Measurements from ENCODE around the gene BNC2. TPM values are rescaled to one million over a fixed set of nuclear protein-coding genes. Genes with fewer than 3 reads are reported as not detected.

Gene BNC2
- total RNA-seq, 1 donor from 2014 or later: 2.4 TPM

- Histone ChIP-seq H3F3A (ENCODE audit: low read depth) (peaks cover 15% of the 10 kb centered on the region), H3K9ac (no peak overlapping the region), H3K79me2 (ENCODE audit: low read depth) (no peaks in the 10 kb centered on the region), H3K4me3 (peak overlapping the region; percentile 24), H3K27me3 (no peaks in the 10 kb centered on the region), H3K27ac (no peak overlapping the region), H3K9me3 (ENCODE audit: low read depth) (no peaks in the 10 kb centered on the region), H4K20me1 (ENCODE audit: low read depth) (no peaks in the 10 kb centered on the region), H3K4me2 (peak overlapping the region; percentile 73), H2AFZ (replicated peaks) (peak overlapping the region; percentile 90), H3K36me3 (no peaks in the 10 kb centered on the region), H3K4me1 (peaks cover 56% of the 10 kb centered on the region)
- DNase-seq (ENCODE audit: low spot score): peak; percentile 63
- peaks cover 49% of the 10 kb centered on the region for H3K4me1 Mint-ChIP-seq
- no peak for TF ChIP-seq EZH2phosphoT487 (IDR thresholded peaks at IDR 0.05)
- no peak for TF ChIP-seq CTCF (IDR thresholded peaks at IDR 0.05)
- TF ChIP-seq EZH2 (IDR thresholded peaks at IDR 0.05): no peak
- H3K9me3 Mint-ChIP-seq: no peaks in the 10 kb centered on the region
- no peaks in the 10 kb centered on the region for H3K27me3 Mint-ChIP-seq (ENCODE audit: insufficient read depth, low read depth)
- H3K36me3 Mint-ChIP-seq: no peaks in the 10 kb centered on the region
- peak overlapping the region; percentile 69 for H3K4me3 Mint-ChIP-seq
- H3K27ac Mint-ChIP-seq: peak overlapping the region; percentile 89
Measured at GRCh38 chr9:16626577-16627130, 243.8 kb downstream of the BNC2 start.

GRCh38 chr9:16625811-16626210 is 244.7 kb downstream of the BNC2 start:
- no peaks in the 10 kb centered on the region for H3K9me3 Mint-ChIP-seq
- no peak for TF ChIP-seq CTCF (IDR thresholded peaks at IDR 0.05)
- TF ChIP-seq EZH2 (IDR thresholded peaks at IDR 0.05): no peak
- no peak for TF ChIP-seq EZH2phosphoT487 (IDR thresholded peaks at IDR 0.05)

GRCh38 chr9:16625161-16625631 is 245.3 kb downstream of the BNC2 start:
- no peak overlapping the region for H3K27ac Mint-ChIP-seq
- H3K27me3 Mint-ChIP-seq (ENCODE audit: insufficient read depth, low read depth): peaks cover 2% of the 10 kb centered on the region
- Histone ChIP-seq H3K36me3 (no peaks in the 10 kb centered on the region), H3K4me2 (peak overlapping the region; percentile 73), H2AFZ (replicated peaks) (peak overlapping the region; percentile 46), H3K9me3 (ENCODE audit: low read depth) (no peaks in the 10 kb centered on the region), H3K4me3 (no peak overlapping the region), H3K9ac (no peak overlapping the region), H3K4me1 (peaks cover 60% of the 10 kb centered on the region), H3F3A (ENCODE audit: low read depth) (peaks cover 15% of the 10 kb centered on the region), H3K79me2 (ENCODE audit: low read depth) (no peaks in the 10 kb centered on the region), H3K27me3 (no peaks in the 10 kb centered on the region), H4K20me1 (ENCODE audit: low read depth) (no peaks in the 10 kb centered on the region), H3K27ac (no peak overlapping the region)
- no peak overlapping the region for H3K4me3 Mint-ChIP-seq
- no peak for TF ChIP-seq EZH2phosphoT487 (IDR thresholded peaks at IDR 0.05)
- TF ChIP-seq CTCF (IDR thresholded peaks at IDR 0.05): no peak
- no peak for TF ChIP-seq EZH2 (IDR thresholded peaks at IDR 0.05)
- peaks cover 51% of the 10 kb centered on the region for H3K4me1 Mint-ChIP-seq
- no peaks in the 10 kb centered on the region for H3K9me3 Mint-ChIP-seq
- no peaks in the 10 kb centered on the region for H3K36me3 Mint-ChIP-seq
- DNase-seq (ENCODE audit: low spot score): no peak

More at GRCh38 chr9:16625811-16626210, 244.7 kb downstream of the BNC2 start:
- no peaks in the 10 kb centered on the region for H3K79me2 ChIP-seq (ENCODE audit: low read depth)
- peaks cover 56% of the 10 kb centered on the region for H3K4me1 ChIP-seq
- H4K20me1 ChIP-seq (ENCODE audit: low read depth): no peaks in the 10 kb centered on the region
- no peak for DNase-seq (ENCODE audit: low spot score)
- peak overlapping the region; percentile 73 for H3K4me2 ChIP-seq
- peaks cover 15% of the 10 kb centered on the region for H3F3A ChIP-seq (ENCODE audit: low read depth)
- Mint-ChIP-seq H3K36me3 (no peaks in the 10 kb centered on the region), H3K27me3 (ENCODE audit: insufficient read depth, low read depth) (peaks cover 2% of the 10 kb centered on the region), H3K4me3 (no peak overlapping the region), H3K27ac (no peak overlapping the region), H3K4me1 (peaks cover 49% of the 10 kb centered on the region)
- H3K9me3 ChIP-seq (ENCODE audit: low read depth): no peaks in the 10 kb centered on the region
- no peaks in the 10 kb centered on the region for H3K27me3 ChIP-seq
- H3K4me3 ChIP-seq: no peak overlapping the region
- peak overlapping the region; percentile 90 for H2AFZ ChIP-seq (replicated peaks)
- no peak overlapping the region for H3K27ac ChIP-seq
- H3K9ac ChIP-seq: no peak overlapping the region
- H3K36me3 ChIP-seq: no peaks in the 10 kb centered on the region
